IMR-90 (cell line): Measurements from ENCODE around the gene TBC1D22A. TPM values are rescaled to one million over a fixed set of nuclear protein-coding genes. Genes with fewer than 3 reads are reported as not detected.

Experiments used
- ATAC-seq: fragments of 200-7000 bp; cut with Tn5 transposase; 2 replicates; pipeline ENCODE4 v1.9.1; 2020; ENCODE audit warnings: low read depth, mild to moderate bottlenecking, moderate library complexity
- BruUV-seq: library from RNA; stranded (reverse); fragments of 400-500 nt; replicated peaks from 2 replicates; lab custom pipeline; 2021; lab: Mats Ljungman, UMichigan
- CTCF ChIA-PET: fragments of 300-600 bp; formaldehyde crosslinking; extraction: SDS; loops from one replicate; lab custom pipeline; 2021; ENCODE audit warnings: antibody characterized with exemption; lab: Yijun Ruan, JAX
- POLR2A ChIA-PET: fragments of 300-600 bp; sonication (Branson Sonifier 250); formaldehyde crosslinking; loops from one replicate; lab custom pipeline; 2022; ENCODE audit warnings: antibody characterized with exemption; ENCODE audit not compliant: unreplicated experiment; lab: Charles Lee
- DNase-seq: peaks from one replicate; pipeline ENCODE4 v3.0.0; 2013
- H2AFZ ChIP-seq: replicated peaks from 2 replicates; pipeline ENCODE3; 2013; ENCODE audit warnings: low read length, mild to moderate bottlenecking; ENCODE audit not compliant: poor library complexity
- H2AK5ac ChIP-seq: 2 replicates; pipeline ENCODE4 v1.6.1; 2013; ENCODE audit warnings: low read depth, low read length, inconsistent platforms
- H2AK9ac ChIP-seq: replicated peaks from 2 replicates; pipeline ENCODE3; 2013; ENCODE audit warnings: mild to moderate bottlenecking, low read depth, low read length, moderate library complexity; ENCODE audit not compliant: poor library complexity
- H2BK120ac ChIP-seq: 2 replicates; pipeline ENCODE4 v1.6.1; 2013; ENCODE audit warnings: low read depth, low read length, inconsistent platforms
- H2BK15ac ChIP-seq: 3 replicates; pipeline ENCODE4 v1.6.1; 2013; ENCODE audit warnings: low read depth, low read length, inconsistent platforms
- H2BK20ac ChIP-seq: 2 replicates; pipeline ENCODE4 v1.6.1; 2013; ENCODE audit warnings: low read depth, mild to moderate bottlenecking, inconsistent platforms, low read length, moderate library complexity
- H2BK5ac ChIP-seq: 2 replicates; pipeline ENCODE4 v1.6.1; 2013; ENCODE audit warnings: mild to moderate bottlenecking, low read depth, low read length, inconsistent platforms; ENCODE audit not compliant: poor library complexity, severe bottlenecking
- H3K14ac ChIP-seq: replicated peaks from 2 replicates; pipeline ENCODE4 v1.6.1; 2013; ENCODE audit warnings: low read depth, low read length, inconsistent platforms
- H3K18ac ChIP-seq: 2 replicates; pipeline ENCODE4 v1.6.1; 2013; ENCODE audit warnings: low read depth, low read length, control low read depth
- H3K23ac ChIP-seq: 2 replicates; pipeline ENCODE4 v1.6.1; 2013; ENCODE audit warnings: low read depth, low read length, inconsistent platforms
- H3K27ac ChIP-seq: 2 replicates; pipeline ENCODE4 v1.5.1; 2013; ENCODE audit warnings: mild to moderate bottlenecking, control low read depth, low read length; ENCODE audit not compliant: insufficient read depth
- H3K27me3 ChIP-seq: 2 replicates; pipeline ENCODE4 v1.6.1; 2013; ENCODE audit warnings: low read length; ENCODE audit not compliant: control insufficient read depth, insufficient read depth
- H3K36me3 ChIP-seq: 2 replicates; pipeline ENCODE4 v1.6.1; 2013; ENCODE audit warnings: low read length, mixed read lengths; ENCODE audit not compliant: control insufficient read depth, insufficient read depth
- H3K4ac ChIP-seq: 2 replicates; pipeline ENCODE4 v1.6.1; 2013; ENCODE audit warnings: low read depth, low read length, inconsistent platforms
- H3K4me1 ChIP-seq: 2 replicates; pipeline ENCODE4 v1.6.1; 2013; ENCODE audit warnings: low read length, mixed read lengths; ENCODE audit not compliant: control insufficient read depth, insufficient read depth
- H3K4me2 ChIP-seq: 2 replicates; pipeline ENCODE4 v1.6.1; 2013; ENCODE audit warnings: low read depth, mild to moderate bottlenecking, control low read depth, low read length, moderate library complexity
- H3K4me3 ChIP-seq: 2 replicates; pipeline ENCODE4 v1.5.1; 2013; ENCODE audit warnings: low read depth, mild to moderate bottlenecking, control low read depth, low read length, moderate library complexity; ENCODE audit not compliant: insufficient read depth
- H3K56ac ChIP-seq: 2 replicates; pipeline ENCODE4 v1.6.1; 2013; ENCODE audit warnings: low read length, inconsistent platforms; ENCODE audit not compliant: insufficient read depth; ENCODE audit errors: extremely low read depth
- H3K79me1 ChIP-seq, 2 experiments: 2 replicates each; pipeline ENCODE4 v1.6.1; 2013; ENCODE audit warnings: low read length in 2 of 2, inconsistent platforms in 1 of 2, low read depth in 1 of 2
- H3K9ac ChIP-seq: 2 replicates; pipeline ENCODE4 v1.6.1; 2013; ENCODE audit warnings: low read depth, low read length, control low read depth
- H3K9me1 ChIP-seq: 2 replicates; pipeline ENCODE4 v1.6.1; 2013; ENCODE audit warnings: low read length, inconsistent platforms; ENCODE audit not compliant: insufficient read depth
- H3K9me3 ChIP-seq: 2 replicates; pipeline ENCODE4 v1.6.1; 2013; ENCODE audit warnings: low read length; ENCODE audit not compliant: control insufficient read depth, insufficient read depth
- H4K20me1 ChIP-seq: 2 replicates; pipeline ENCODE4 v1.6.1; 2013; ENCODE audit warnings: low read length, inconsistent platforms; ENCODE audit not compliant: insufficient read depth
- H4K5ac ChIP-seq: 2 replicates; pipeline ENCODE4 v1.6.1; 2013; ENCODE audit warnings: mild to moderate bottlenecking, low read depth, low read length, control low read depth
- H4K8ac ChIP-seq, 2 experiments: 2 replicates each; pipeline ENCODE4 v1.6.1; 2013; ENCODE audit warnings: low read depth in 2 of 2, low read length in 2 of 2, control low read depth in 1 of 2, inconsistent platforms in 1 of 2
- H4K91ac ChIP-seq: 2 replicates; pipeline ENCODE4 v1.6.1; 2013; ENCODE audit warnings: low read depth, low read length, inconsistent platforms; ENCODE audit not compliant: insufficient read depth
- BHLHE40 ChIP-seq: fragments of 150-350 bp; IDR thresholded peaks from 2 replicates; pipeline ENCODE4 v1.6.1; 2016; ENCODE audit warnings: mild to moderate bottlenecking, low read depth, low read length
- CEBPB ChIP-seq: IDR thresholded peaks from 2 replicates; pipeline ENCODE4 v1.6.1; 2012; ENCODE audit warnings: low read depth, low read length, improper control_type of control experiment
- CHD1 ChIP-seq: IDR thresholded peaks from 2 replicates; pipeline ENCODE4 v1.6.1; 2012; ENCODE audit warnings: low read depth, low read length, improper control_type of control experiment
- FOS ChIP-seq: fragments of 150-350 bp; IDR thresholded peaks from 2 replicates; pipeline ENCODE4 v1.6.1; 2016; ENCODE audit warnings: low read depth, low read length
- MAFK ChIP-seq: IDR thresholded peaks from 2 replicates; pipeline ENCODE4 v1.6.1; 2012; ENCODE audit warnings: low read depth, low read length, improper control_type of control experiment
- MXI1 ChIP-seq: IDR thresholded peaks from 2 replicates; pipeline ENCODE4 v1.6.1; 2012; ENCODE audit warnings: low read depth, mild to moderate bottlenecking, low read length, moderate library complexity, borderline replicate concordance
- NFE2L2 ChIP-seq: fragments of 150-350 bp; IDR thresholded peaks from 2 replicates; pipeline ENCODE4 v1.6.1; 2016; ENCODE audit warnings: low read depth, mild to moderate bottlenecking, low read length
- POLR2A ChIP-seq: IDR thresholded peaks from 2 replicates; pipeline ENCODE4 v1.6.1; 2012; ENCODE audit warnings: mild to moderate bottlenecking, low read depth, low read length
- RAD21 ChIP-seq: IDR thresholded peaks from 2 replicates; pipeline ENCODE4 v1.6.1; 2012; ENCODE audit warnings: low read length, improper control_type of control experiment
- RCOR1 ChIP-seq: IDR thresholded peaks from 2 replicates; pipeline ENCODE4 v1.6.1; 2012; ENCODE audit warnings: mild to moderate bottlenecking, low read length, improper control_type of control experiment; ENCODE audit not compliant: insufficient replicate concordance
- SMC3 ChIP-seq: fragments of 150-350 bp; IDR thresholded peaks from 2 replicates; pipeline ENCODE4 v1.6.1; 2016; ENCODE audit warnings: low read depth, mild to moderate bottlenecking, antibody characterized with exemption, low read length, moderate library complexity
- USF2 ChIP-seq: fragments of 150-350 bp; IDR thresholded peaks from 2 replicates; pipeline ENCODE4 v1.6.1; 2017; ENCODE audit warnings: mild to moderate bottlenecking, antibody characterized with exemption, low read length, low read depth
- WGBS, 2 experiments: methylation state at CpG; one replicate each; pipeline versions ENCODE4 v1.1.5 to v1.1.7; 2013; ENCODE audit warnings: missing lambda C conversion rate in 2 of 2; ENCODE audit not compliant: insufficient read length in 1 of 2; ENCODE audit errors: extremely low coverage in 2 of 2; 5-methylcytosine and 5-hydroxymethylcytosine counted together
- dilution Hi-C: fragments of 300-500 bp; cut with HindIII; formaldehyde crosslinking; loops from one replicate; pipeline ENCODE4 v1.14.3; 2018; ENCODE audit warnings: low sequenced_read_pairs; ENCODE audit not compliant: unreplicated experiment
- in situ Hi-C: fragments of 300-500 bp; cut with MboI; formaldehyde crosslinking; loops from 3 replicates; pipeline ENCODE4 v1.14.3; 2019; ENCODE audit warnings: low sequenced_read_pairs, inconsistent platforms, mixed read lengths
- intact Hi-C: fragments of 100-400 bp; cut with micrococcal nuclease; formaldehyde crosslinking; loops from 2 replicates; pipeline ENCODE4 v1.10.0; 2022
- polyA plus RNA-seq, 3 experiments: library from polyadenylated mRNA; depleted of rRNA; stranded (reverse); fragments of >200 nt; gene quantifications; 2 replicates each; pipeline ENCODE4 v1.2.3, GENCODE V29; 2012; ENCODE audit warnings: low replicate concordance in 1 of 3
- total RNA-seq: library from RNA; depleted of rRNA; stranded (reverse); fragments of >200 nt; gene quantifications from 2 replicates; pipeline ENCODE4 v1.2.3, GENCODE V29; 2012
- TF ChIP-seq, protein P1 (sequence below): conservative IDR thresholded peaks from 2 replicates; pipeline ENCODE4 v1.5.1; 2012; ENCODE audit warnings: mild to moderate bottlenecking, low read depth, low read length, improper control_type of control experiment

Gene TBC1D22A
- total and polyA plus RNA-seq, 2 of the 4 experiments (the other 2 are of a cell fraction): 9.0 to 16.7 TPM

GRCh38 chr22:47090591-47091245, 328.3 kb downstream of the TBC1D22A start (continued):
- TF ChIP-seq USF2: no peak

DNA sequence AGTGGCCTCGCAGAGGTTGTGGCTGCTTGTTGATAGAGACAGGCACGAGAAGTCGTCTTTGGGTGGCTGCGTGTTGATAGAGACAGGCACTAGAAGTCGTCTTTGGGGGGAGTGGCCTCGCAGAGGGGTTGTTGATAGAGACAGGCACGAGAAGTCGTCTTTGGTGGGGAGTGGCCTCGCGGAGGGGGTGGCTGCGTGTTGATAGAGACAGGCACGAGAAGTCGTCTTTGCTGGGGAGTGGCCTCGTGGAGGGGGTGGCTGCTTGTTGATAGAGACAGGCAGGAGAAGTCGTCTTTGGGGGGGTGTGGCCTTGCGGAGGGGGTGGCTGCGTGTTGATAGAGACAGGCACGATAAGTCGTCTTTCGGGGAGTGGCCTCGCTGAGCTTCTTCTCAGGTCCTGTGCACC, 328.8 kb downstream of the TBC1D22A start:
- H3K79me1 ChIP-seq: peaks cover 9 to 27% of the 10 kb centered on the region in 2 experiments; a peak in 1 of 4 replicates
- ATAC-seq (no peak), DNase-seq (no peak)
- CTCF ChIA-PET: no interaction called here
- H3K18ac ChIP-seq: peak overlapping the region; percentile 37
- H3K56ac ChIP-seq: no peak overlapping the region
- BruUV-seq: no TSS peak
- H2BK20ac ChIP-seq: no peak overlapping the region
- H2AK9ac ChIP-seq: peak overlapping the region; percentile 33
- dilution Hi-C loops (no loop called here), in situ Hi-C loops (no loop called here), intact Hi-C loops (no loop called here)
- H4K8ac ChIP-seq: peak overlapping the region in 1 of 2 experiments; percentile 32; a peak in 1 of 4 replicates
- H4K20me1 ChIP-seq: no peaks in the 10 kb centered on the region; the same call in 1 of the 2 replicates
- H2AK5ac ChIP-seq: no peak overlapping the region; the same call in 1 of the 2 replicates
- peak overlapping the region; percentile 28 for H3K4ac ChIP-seq
- no peak overlapping the region for H3K9ac ChIP-seq
- 0 out of 2 replicates have a peak overlapping the region, but pooled peaks have one; percentile 15 for H3K23ac ChIP-seq
- peaks cover 12% of the 10 kb centered on the region for H3K9me1 ChIP-seq
- H3K4me2 ChIP-seq: peak overlapping the region; percentile 76
- H4K5ac ChIP-seq: peak overlapping the region; percentile 47
- WGBS, 2 experiments: 4% methylated on average over 12 of the region's 21 CpGs; no CpG with 5 or more reads in 1 of the 2 experiments
- peak overlapping the region; percentile 29; the same call in 1 of the 2 replicates for H3K14ac ChIP-seq
- H3K4me3 ChIP-seq: peak overlapping the region; percentile 30
- H4K91ac ChIP-seq: peak overlapping the region; percentile 6; the same call in 1 of the 2 replicates
- H2BK120ac ChIP-seq: peak overlapping the region; percentile 10; the same call in 1 of the 2 replicates
- H2BK5ac ChIP-seq: peak overlapping the region; percentile 17
- peak overlapping the region; percentile 80 for H2AFZ ChIP-seq
- POLR2A ChIA-PET: no interaction called here
- 0 out of 3 replicates have a peak overlapping the region, but pooled peaks have one; percentile 52 for H2BK15ac ChIP-seq
- H3K27ac ChIP-seq: peak overlapping the region; percentile 25; the same call in 1 of the 2 replicates
- peaks cover 2% of the 10 kb centered on the region; the same call in 1 of the 2 replicates for H3K9me3 ChIP-seq
- peaks cover 21% of the 10 kb centered on the region for H3K4me1 ChIP-seq
- no peaks in the 10 kb centered on the region for H3K36me3 ChIP-seq
- no peaks in the 10 kb centered on the region for H3K27me3 ChIP-seq
- TF ChIP-seq MXI1 (no peak), SMC3 (no peak), MAFK (no peak), RCOR1 (no peak), POLR2A (no peak), CHD1 (no peak), RAD21 (no peak), USF2 (no peak), BHLHE40 (no peak), NFE2L2 (no peak), FOS (no peak), CEBPB (no peak)
- TF ChIP-seq, protein P1, sequence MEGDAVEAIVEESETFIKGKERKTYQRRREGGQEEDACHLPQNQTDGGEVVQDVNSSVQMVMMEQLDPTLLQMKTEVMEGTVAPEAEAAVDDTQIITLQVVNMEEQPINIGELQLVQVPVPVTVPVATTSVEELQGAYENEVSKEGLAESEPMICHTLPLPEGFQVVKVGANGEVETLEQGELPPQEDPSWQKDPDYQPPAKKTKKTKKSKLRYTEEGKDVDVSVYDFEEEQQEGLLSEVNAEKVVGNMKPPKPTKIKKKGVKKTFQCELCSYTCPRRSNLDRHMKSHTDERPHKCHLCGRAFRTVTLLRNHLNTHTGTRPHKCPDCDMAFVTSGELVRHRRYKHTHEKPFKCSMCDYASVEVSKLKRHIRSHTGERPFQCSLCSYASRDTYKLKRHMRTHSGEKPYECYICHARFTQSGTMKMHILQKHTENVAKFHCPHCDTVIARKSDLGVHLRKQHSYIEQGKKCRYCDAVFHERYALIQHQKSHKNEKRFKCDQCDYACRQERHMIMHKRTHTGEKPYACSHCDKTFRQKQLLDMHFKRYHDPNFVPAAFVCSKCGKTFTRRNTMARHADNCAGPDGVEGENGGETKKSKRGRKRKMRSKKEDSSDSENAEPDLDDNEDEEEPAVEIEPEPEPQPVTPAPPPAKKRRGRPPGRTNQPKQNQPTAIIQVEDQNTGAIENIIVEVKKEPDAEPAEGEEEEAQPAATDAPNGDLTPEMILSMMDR: no peak
